Fibroblast of upper back skin (primary cell): ENCODE results near the gene CACNA1I.

Experiments
- DNase-seq: peaks from one replicate; pipeline ENCODE4 v3.0.0-alpha.2; 2013

CACNA1I gene

DNA sequence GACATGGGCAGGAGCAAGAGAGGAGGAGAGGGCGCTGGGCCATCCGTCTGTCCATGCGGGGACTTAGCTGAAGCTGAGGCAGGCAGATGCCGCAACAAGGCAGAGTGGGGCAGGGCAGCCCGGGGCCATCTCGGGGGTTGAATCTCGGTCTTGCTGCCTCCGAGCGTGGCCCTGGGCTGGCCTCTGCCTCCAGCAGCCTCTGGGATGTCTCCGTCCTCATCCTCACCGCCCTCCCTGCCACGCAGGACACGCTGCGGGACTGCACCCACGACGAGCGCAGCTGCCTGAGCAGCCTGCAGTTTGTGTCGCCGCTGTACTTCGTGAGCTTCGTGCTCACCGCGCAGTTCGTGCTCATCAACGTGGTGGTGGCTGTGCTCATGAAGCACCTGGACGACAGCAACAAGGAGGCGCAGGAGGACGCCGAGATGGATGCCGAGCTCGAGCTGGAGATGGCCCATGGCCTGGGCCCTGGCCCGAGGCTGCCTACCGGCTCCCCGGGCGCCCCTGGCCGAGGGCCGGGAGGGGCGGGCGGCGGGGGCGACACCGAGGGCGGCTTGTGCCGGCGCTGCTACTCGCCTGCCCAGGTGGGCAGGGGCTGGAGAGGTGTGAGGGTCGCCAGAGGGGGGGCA, 108.4 kb downstream of the CACNA1I start:
- no peak for DNase-seq

DNA sequence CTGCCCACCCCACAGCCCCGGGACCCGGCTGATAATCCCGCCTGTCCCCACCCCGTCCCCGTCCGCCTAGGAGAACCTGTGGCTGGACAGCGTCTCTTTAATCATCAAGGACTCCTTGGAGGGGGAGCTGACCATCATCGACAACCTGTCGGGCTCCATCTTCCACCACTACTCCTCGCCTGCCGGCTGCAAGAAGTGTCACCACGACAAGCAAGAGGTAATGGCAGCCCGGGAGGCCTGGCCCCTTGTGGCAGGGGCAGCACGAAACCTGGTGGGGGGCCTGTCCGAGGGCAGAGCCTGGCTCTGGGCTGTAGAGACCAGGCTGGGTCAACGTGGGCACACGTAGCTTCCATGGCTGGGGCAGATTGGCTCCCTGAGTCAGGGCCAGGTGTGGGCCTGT, 109.1 kb downstream of the CACNA1I start:
- no peak for DNase-seq

DNA sequence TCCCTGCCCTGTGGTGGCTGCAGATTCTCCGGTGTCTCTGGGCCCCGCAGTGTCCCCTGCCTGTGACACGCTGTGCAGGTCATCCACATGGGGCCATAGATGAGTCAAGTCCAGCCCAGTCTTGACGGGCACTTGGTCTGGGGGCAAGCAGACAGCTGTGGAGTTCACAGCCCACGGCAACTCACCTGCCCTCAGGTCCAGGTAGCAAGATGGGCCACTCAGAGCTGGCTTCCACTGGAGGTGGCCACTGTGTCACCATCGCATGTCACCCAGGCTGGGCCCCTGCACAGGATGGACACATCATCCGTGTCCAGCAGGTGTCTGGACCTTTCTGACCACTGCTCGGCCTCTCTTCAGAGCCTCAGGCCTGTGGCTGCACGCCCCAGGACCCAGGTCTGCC, 109.9 kb downstream of the CACNA1I start:
- no peak for DNase-seq

DNA sequence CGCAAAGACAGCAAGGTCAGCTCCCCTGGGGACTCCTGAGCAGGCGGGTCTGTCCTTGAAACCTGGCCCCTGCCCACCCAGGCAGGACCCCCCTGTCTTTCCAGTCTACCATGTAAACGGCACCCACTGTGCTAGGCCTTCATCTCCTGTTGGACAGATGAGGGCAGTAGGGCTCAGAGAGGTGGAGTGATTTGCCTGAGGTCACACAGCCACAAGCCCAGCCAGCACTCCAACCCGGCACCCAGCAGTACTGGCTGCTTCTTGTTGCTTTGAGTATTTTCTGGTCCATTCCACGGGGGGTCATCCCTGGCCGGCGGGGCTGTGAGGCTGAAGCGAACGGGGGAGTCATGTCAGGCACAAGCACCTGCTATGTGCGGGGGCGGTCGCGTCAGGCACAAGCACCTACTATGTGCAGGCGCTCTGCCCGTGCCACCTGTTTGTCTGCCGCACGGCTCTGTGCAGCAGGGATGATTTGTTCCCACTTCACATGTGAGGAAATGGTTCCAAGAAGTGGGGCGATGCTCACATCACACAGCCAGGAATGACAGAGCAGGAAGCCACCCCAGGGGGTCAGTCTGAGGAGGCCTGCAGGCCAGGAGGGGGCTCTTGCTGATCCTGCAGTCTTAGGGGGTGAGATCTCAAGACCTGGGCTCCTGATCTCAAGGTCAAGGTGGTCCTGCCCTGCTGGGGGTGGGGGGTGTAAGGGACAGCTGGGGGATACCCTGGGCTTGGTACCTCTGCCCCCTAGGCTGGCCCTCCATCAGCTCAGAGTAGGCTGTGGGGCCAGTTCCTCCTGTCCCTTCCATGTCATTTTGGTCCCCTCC, 110.7 kb downstream of the CACNA1I start:
- no peak for DNase-seq

DNA sequence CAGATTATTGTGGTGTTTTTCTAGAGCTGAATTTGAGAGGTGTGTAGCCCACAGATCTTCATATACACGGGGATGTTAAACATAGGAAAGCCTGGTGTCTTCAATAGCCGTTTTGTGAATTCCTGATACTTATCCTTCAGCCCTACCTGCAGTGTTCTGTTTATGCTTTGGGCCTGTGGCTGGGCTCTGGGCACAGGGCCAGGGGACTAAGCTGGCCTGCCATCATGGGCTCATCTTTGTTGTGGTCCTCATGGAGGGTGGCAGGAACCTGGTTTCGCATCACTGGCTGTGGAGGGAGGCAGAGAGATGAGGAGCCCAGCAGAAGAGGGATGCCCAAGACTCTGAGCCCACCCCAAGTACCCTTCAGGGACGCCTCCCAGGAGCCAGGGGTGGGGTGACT, 112.4 kb downstream of the CACNA1I start:
- no peak for DNase-seq

DNA sequence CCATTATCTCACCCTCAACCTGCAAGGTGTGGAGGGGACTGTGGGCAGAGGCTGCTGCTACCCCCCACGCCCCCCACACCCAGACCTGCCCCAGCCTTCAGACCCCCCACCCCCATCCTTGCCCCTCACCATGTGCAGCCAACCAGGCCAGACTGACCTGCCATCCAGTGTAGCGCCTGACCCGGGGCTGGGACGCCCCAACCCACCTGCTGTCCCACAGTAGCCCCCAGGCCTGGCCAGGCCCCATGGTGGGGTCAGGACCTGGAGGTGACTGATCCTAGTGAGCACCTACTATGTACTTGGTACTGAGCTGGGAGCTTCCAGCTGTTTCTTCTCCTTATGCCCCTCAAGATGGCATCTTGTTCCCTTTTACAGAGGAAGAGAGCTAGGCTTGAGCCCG, 113.1 kb downstream of the CACNA1I start:
- DNase-seq = no peak

DNA sequence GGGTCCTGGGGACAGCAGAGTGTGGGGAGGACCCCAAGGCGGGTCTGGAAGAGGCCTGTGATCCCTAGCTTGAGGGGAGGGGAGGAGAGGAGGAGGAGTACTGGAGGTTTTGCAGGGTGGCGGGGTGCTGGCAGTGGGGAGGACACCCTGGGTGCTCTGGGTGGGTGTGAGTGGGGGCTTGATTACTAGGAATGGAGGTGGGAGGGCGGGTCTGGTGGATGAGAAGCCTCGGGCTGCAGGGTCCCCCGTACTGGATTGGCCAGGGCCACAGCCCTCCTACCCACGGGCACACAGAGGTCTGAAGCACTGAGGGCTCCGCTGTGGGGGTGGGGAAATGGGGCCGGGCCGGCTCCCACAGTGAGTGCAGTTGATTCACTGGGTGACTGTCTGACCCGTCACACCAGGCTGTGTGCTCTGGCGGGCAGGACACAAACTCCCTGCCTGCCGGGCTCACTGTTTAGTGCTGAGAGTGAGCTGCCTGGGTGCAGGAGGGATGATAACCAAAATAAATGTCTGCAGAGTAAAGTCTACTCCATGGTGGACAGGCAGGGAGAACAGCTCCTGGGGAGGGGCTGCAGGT, 114.2 kb downstream of the CACNA1I start:
- no peak for DNase-seq

DNA sequence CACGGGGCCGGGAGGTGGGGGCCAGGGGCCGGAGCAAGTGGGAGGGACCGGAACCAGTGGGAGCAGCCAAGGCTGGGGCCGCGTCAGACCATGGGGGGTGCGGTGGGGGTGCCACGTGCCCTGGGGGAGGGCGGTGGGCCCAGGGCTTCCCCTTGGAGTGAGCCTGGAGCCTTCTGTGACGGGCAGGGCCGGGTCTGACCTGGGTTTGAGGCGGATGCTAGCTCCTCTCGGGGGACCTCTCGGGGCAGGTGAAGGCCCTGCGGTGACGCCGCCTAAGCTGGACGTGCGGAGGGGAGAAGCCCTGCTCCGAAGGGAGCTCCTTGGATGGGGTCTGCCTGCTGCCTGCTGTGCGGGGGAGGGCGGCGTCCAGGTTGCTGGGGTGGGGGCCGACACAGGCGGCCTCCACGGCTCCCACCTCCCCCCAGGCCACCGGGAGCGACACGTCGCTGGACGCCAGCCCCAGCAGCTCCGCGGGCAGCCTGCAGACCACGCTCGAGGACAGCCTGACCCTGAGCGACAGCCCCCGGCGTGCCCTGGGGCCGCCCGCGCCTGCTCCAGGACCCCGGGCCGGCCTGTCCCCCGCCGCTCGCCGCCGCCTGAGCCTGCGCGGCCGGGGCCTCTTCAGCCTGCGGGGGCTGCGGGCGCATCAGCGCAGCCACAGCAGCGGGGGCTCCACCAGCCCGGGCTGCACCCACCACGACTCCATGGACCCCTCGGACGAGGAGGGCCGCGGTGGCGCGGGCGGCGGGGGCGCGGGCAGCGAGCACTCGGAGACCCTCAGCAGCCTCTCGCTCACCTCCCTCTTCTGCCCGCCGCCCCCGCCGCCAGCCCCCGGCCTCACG, 115.0 kb downstream of the CACNA1I start:
- no peak for DNase-seq

DNA sequence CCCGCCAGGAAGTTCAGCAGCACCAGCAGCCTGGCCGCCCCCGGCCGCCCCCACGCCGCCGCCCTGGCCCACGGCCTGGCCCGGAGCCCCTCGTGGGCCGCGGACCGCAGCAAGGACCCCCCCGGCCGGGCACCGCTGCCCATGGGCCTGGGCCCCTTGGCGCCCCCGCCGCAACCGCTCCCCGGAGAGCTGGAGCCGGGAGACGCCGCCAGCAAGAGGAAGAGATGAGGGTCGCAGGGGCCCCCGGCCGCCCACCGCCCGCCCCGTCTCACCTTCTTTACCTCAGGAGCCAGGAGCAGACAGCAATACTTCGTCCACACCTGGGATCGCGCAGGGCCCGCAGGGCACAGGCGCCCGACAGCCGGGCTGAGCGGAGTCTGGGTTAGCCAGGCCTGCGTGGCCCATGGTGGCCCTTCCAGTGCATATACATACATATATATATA, 115.6 kb downstream of the CACNA1I start:
- no peak for DNase-seq

DNA sequence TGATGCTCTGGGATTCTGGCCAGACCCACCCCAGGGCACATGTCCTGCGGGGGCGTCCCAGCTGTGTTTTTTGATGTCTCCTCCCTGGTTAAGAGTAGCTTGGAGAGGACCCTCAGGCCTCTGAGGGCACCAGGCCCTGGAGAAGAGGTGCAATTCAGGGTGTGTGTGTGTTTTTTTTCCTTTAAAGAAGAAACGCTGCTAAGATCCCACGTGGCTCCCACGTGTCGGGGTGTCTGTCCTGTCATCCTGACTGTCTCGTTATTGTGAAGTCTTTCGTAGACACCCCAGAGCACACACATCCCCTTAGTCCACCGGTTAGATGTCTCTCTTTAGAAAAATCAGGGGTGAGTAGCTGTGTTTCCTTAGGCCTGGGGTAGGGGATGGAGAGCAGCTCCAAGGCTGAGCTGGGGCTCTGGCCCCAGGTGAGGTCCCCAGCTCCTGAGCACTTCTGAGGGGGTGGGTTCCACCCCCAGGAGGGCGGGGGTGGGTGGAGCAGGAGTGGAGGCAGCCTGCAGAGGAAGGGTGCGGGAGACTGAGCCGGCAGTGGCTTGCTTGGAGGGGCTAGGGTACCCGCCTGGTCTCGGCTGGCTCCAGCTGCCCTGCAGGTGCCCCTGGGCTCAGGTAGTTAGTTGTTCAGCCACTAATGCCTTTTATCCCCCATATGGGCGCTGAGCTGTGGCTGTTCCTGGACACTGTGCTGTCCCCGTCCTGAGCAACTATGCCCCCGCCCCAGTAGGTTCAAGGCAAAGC, 116.4 kb downstream of the CACNA1I start:
- DNase-seq = no peak

DNA sequence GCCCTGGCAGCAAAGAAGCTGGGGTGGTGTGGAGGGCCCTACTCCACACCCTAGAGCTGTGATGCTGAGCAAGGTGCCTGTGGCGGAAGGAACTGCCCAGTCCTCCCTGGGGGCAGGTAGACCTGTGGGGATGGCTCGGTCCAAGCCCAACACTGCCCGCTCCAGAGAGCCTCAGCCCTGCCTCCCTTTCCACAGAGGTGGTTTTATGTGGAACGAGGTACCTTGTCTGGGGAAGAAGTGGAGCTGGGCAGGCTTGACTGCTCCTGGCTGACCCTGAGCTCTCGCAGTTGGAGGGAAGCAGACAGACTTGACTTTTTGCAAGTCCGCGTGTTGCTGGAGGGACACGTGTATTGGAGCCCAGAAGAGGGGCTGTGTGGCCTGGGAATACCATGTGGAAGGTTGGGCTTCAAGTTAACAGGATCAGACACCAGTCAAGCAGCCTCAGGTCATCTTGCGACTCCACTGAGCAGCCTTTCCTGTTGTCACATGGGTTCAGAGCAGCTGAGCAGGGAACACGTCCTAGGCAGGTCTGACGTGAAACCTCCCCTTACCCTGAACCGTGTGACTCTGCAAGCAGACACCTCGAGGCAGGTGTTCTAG, 117.7 kb downstream of the CACNA1I start:
- no peak for DNase-seq

DNA sequence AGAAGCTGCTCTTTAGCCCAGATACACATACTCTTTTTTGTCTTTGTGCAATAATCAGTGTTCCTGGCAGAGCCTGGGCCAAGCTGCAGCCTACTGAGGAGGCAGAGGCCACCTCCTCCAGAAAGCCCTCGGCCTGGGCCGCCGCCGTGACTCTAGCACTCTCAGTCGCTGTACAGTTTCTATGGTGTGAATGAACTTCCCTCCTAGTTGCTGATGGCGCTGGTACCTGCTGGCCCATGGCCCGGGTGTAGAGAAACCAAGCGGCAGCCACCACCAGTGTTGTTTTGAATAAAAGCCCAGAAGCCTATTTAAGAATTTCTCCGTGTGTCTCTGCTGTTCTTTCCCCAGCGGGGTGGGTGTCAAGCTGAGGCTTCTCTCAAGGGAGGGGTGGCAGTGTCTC, 118.9 kb downstream of the CACNA1I start:
- DNase-seq = no peak

DNA sequence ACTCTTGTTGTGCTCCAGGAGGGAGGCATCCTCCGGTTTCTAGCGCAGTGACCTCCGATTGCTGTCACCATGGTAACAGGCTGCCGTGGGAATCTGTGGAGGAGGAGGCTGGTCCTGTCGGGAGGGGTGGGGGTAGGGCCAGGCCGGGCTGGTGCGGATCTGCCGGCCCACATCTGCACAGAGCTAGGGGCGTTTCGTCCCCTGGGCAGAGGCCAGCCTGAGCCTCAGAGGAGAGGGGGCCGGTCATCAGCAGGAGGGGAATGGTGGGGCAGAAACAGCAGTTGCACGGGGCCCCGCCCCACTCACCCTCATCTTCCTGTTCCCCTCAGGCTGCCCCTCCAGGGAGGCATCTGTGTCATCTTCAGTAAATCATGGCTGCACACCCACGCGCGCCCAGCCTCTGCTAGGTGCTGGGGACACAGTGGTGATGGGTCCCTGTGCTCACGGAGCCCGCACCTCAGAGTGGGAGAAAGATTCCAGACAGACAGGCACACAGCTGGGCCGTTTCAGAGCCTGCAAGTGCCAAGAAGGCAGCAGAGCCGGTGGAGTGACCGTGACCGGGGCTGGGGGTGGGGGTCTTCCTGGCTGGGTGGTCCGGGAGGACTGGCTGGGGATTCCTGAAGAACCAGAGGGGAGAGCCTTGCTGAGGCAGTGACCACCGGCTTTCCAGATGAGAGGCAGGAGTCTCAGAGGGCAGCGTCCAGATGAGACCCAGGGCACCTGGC, 120.5 kb downstream of the CACNA1I start:
- DNase-seq = no peak

DNA sequence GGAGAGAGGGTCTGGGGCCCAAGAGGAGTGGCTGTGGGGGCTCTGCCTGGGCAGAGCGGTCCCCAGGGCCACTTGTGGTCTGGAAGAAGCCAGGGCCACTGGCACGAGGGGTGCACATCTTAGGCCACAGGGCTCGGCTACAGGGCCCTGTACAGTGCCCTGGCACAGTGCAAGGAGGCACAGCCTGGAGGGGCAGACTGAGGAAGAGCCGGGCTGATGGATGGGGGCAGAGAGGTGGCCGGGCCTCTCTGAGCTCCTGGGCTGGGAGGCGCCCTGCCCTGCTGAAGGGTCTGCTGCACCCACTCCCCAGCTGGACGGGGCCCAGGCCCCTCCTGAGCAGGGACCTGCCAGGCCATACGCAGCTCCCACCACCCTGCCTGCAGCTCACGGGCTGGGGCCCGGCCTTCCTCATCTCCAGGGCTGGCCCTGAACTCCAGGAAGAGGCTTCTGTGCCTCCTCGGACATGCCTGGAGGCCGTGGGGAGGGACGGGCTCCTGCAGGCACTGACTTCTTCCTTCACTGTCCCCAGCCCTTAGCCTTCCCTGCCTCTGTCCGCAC, 123.5 kb downstream of the CACNA1I start:
- DNase-seq = no peak

DNA sequence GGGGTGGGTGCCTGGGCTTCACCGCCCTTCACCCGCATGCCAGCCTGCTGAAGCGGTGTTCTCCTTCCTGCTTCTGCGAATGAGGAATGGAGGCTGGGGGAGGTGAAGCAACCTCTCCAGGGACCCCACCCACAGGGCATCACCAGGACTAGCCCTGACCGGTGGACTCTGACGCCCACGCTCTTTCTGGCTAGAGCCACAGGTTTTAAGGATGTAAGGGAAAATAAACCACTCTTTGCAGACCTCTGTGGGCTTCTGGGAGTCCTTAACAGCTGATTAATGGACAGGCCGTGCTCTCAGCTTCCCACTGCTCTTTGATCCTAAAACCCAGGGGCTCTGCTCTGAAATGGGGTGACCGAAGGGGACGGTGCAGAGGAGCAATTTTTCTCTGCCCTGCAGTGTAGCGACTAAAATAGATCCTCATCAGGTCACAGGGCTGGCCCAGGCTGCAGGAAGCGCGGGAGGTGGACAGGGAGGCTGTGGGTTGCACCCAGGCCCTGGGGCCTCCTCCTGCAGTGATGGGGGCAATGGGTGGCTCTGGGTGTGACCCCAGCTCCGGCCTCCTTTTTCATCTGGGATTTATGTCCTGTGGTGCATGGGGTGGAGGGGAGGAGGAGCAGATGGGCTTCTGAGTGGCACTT, 127.4 kb downstream of the CACNA1I start:
- DNase-seq = no peak

DNA sequence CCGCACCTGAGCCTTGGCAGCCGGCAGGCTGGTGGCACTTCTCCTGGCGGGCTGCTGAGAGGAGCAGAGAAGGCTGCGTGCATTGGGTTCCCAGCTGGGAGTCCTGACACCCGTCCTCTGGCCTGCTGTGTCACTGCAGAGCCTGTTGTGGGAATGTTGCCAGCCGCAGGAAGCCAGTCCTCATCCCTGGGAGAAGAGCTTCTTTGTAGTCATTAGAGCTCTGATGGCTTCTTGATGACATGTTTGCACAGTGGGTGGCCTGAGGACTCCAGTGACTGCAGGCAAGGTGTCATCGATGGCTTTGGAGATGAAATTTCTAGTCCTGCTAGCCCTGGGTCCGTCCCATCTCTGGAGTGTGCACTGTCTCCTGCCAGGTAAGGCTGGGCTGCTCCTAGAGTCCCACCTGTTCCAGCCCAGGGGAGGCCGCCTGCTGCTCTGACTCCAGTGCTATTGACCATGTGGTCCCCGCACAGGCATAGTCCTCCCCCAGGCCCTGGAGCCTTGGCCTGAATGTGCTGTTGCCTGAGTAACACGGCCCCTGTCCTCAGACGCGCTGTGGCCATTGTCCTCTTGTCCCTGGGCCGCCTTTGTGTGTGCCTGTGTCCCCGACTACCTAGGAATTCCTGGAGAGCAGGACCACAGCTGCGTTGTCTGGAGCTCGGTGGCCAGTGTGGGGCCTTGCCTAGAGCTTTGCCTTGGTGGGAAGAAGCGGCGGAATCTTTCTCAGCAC, 129.2 kb downstream of the CACNA1I start:
- no peak for DNase-seq

DNA sequence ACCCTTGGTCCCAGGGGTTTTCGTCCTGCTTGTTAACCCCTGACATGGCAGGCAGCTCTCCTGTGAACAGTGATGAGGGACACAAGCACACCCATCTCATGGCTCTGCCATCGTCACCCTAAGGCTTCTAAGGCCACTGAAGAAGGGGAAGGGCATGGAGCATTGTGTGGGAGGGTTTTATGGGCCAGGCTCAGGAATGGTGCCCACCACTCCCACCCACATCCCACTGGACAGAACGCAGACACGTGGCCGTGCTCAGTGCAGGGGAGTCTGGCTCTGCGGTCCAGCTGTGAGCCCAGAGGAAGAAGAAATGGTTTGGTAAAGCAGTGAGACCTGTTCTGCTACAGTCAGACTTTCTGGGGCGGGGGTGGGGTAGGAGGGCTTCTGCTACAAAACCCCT, 130.0 kb downstream of the CACNA1I start:
- DNase-seq = no peak

DNA sequence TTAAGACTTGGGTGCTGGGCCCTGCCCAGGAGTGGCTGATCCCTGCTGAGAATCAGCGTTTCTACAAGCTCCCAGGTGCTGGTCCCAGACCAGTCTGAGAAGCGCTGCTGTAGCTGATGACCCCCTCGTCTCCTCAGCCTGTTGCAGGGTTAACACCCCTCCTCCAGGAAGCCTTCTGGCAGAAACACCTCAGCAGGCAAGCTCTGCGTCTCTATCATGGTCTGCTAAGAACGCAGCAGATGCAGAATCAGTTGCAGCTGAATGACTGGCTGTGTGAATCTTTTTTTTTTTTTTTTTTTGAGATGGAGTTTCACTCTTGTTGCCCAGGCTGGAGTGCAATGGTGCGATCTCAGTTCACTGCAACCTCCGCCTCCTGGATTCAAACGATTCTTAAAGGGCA, 132.5 kb downstream of the CACNA1I start:
- no peak for DNase-seq

DNA sequence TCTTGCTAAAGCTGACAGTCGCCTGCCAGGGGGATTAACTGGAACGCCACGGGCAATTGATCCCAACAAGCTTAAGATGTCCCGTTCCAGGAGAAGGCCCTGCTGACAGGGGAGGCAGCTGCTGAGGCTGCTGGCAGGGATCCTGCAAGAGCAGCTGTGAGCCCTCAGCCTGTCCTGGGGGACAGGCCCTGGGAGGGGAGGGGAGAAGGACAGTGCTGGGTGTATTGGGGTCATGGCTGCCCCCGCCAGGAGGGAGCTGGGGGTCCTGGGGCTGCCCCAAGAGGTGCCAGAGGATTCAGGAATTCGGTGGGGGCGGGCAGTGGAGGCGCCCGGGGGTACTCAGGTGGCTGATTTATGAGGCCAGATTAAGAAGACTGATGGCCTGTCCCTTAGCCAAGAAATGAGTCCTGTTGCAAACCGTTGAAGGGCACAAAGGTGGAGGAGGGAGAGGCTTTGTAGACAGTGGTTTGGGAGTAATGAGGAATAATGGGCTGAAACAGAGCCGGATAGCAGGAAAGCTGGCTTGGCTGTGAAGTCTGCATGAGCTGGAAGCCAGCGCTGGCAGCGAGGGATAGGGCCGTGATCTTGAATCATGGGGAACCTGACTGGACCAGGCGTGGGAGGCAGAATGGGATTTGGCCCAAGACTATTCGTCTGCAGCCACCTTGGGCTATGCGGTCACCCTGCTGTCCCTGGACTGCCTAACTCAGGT, 133.5 kb downstream of the CACNA1I start:
- DNase-seq = no peak
